ENCODE measurements around the gene VPS35.

DNA sequence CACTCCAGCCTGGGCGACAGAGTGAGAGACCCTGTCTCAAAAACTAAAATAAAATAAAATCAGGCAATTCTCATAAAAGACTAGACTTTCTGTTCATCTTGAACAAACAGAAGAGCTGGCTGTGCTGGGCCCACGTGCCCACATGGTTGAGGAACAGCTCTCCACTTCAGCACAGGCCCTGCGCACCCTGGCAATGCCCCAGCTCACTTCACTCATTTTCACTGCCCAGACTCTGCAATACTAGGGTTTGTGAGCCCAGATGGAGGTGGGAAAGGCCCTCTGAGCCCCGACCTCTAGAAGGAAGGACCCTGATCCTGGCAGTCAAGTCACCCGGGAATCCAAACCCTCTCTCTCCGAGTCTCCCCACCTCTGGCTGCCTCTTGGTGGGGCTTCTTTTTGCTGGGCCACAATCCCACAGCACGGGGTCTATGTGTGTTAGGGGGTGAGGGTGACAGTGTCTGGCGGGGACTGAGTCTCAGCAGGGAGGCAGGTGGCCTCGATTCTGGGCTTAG, 44.4 kb upstream of the VPS35 start:
- TF ChIP-seq EP300 (IDR thresholded peaks at IDR 0.05) (no peak), POLR2AphosphoS5 (IDR thresholded peaks at IDR 0.05) (no peak)
- TF ChIP-seq, protein P1, sequence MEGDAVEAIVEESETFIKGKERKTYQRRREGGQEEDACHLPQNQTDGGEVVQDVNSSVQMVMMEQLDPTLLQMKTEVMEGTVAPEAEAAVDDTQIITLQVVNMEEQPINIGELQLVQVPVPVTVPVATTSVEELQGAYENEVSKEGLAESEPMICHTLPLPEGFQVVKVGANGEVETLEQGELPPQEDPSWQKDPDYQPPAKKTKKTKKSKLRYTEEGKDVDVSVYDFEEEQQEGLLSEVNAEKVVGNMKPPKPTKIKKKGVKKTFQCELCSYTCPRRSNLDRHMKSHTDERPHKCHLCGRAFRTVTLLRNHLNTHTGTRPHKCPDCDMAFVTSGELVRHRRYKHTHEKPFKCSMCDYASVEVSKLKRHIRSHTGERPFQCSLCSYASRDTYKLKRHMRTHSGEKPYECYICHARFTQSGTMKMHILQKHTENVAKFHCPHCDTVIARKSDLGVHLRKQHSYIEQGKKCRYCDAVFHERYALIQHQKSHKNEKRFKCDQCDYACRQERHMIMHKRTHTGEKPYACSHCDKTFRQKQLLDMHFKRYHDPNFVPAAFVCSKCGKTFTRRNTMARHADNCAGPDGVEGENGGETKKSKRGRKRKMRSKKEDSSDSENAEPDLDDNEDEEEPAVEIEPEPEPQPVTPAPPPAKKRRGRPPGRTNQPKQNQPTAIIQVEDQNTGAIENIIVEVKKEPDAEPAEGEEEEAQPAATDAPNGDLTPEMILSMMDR (IDR thresholded peaks at IDR 0.05), result no peak

All from upper lobe of left lung (tissue), 4 donors.